Measurements from ENCODE around the gene ROBO2.

ROBO2 gene

GRCh38 chr3:77191640-77192039 lies 151.7 kb downstream of the ROBO2 start (continued):
- TF ChIP-seq REST (tag by site-specific recombination; IDR thresholded peaks at IDR 0.05) (no peak), MZF1 (tag by site-specific recombination; IDR thresholded peaks at IDR 0.05; ENCODE audit: borderline replicate concordance) (peak; percentile 78; the same call in 1 of the 2 replicates), ZBTB21 (tag by site-specific recombination; IDR thresholded peaks at IDR 0.05) (no peak), IKZF3 (tag by site-specific recombination; IDR thresholded peaks at IDR 0.05) (peak; percentile 98), ZNF302 (tag by site-specific recombination; IDR thresholded peaks at IDR 0.05; ENCODE audit: low read depth) (no peak), ZSCAN18 (tag by site-specific recombination; IDR thresholded peaks at IDR 0.05) (no peak), ZNF747 (tag by site-specific recombination; IDR thresholded peaks at IDR 0.05) (no peak), HOXD13 (CRISPR knock-in tag; IDR thresholded peaks at IDR 0.05; ENCODE audit: borderline replicate concordance) (no peak), ZNF398 (tag by site-specific recombination; IDR thresholded peaks at IDR 0.05) (no peak), ZNF654 (tag by site-specific recombination; IDR thresholded peaks at IDR 0.05; ENCODE audit: low read depth) (0 out of 2 replicates have a peak, but pooled peaks have one; percentile 7), ZNF701 (tag by site-specific recombination; IDR thresholded peaks at IDR 0.05) (no peak), ZFP41 (tag by site-specific recombination; IDR thresholded peaks at IDR 0.05; ENCODE audit: borderline replicate concordance) (no peak), ZNF416 (tag by site-specific recombination; IDR thresholded peaks at IDR 0.05) (no peak), ZNF830 (tag by site-specific recombination; IDR thresholded peaks at IDR 0.05; ENCODE audit: low read depth) (no peak), ZIC2 (tag by site-specific recombination; IDR thresholded peaks at IDR 0.05) (peak; percentile 74), ZNF138 (tag by site-specific recombination; IDR thresholded peaks at IDR 0.05; ENCODE audit: borderline replicate concordance) (no peak), ZSCAN23 (tag by site-specific recombination; IDR thresholded peaks at IDR 0.05) (no peak), ZNF658 (tag by site-specific recombination; IDR thresholded peaks at IDR 0.05) (no peak), ZBTB49 (tag by site-specific recombination; IDR thresholded peaks at IDR 0.05; ENCODE audit: low read depth) (no peak), KLF9 (tag by site-specific recombination; IDR thresholded peaks at IDR 0.05; ENCODE audit: low read depth) (no peak), ZFP37 (tag by site-specific recombination; IDR thresholded peaks at IDR 0.05) (no peak), ZNF404 (tag by site-specific recombination; IDR thresholded peaks at IDR 0.05) (no peak), KLF8 (tag by site-specific recombination; IDR thresholded peaks at IDR 0.05) (no peak), ZNF561 (tag by site-specific recombination; IDR thresholded peaks at IDR 0.05; ENCODE audit: borderline replicate concordance) (peak; percentile 82; the same call in 1 of the 2 replicates), ZNF112 (tag by site-specific recombination; IDR thresholded peaks at IDR 0.05) (no peak), ZNF639 (tag by site-specific recombination; IDR thresholded peaks at IDR 0.05) (peak; percentile 68; the same call in 1 of the 2 replicates), SP7 (tag by site-specific recombination; IDR thresholded peaks at IDR 0.05) (peak; percentile 66), BCL11A (tag by site-specific recombination; IDR thresholded peaks at IDR 0.05; ENCODE audit: low read depth) (peak; percentile 75), ZEB2 (tag by site-specific recombination; IDR thresholded peaks at IDR 0.05) (peak; percentile 92), ZNF23 (tag by site-specific recombination; IDR thresholded peaks at IDR 0.05; ENCODE audit: borderline replicate concordance) (no peak), ZNF239 (tag by site-specific recombination; IDR thresholded peaks at IDR 0.05) (no peak), ZNF837 (tag by site-specific recombination; IDR thresholded peaks at IDR 0.05) (no peak), HOXA7 (CRISPR knock-in tag; IDR thresholded peaks at IDR 0.05; ENCODE audit: borderline replicate concordance) (no peak)

All from HEK293 (cell line).